OCI-LY7 (cell line): ENCODE data around the gene ARHGAP28. TPM values are rescaled to one million over a fixed set of nuclear protein-coding genes. Genes with fewer than 3 reads are reported as not detected.

Experiments used
- BruUV-seq: library from RNA; stranded (reverse); fragments of 400-500 nt; replicated peaks from 2 replicates; lab custom pipeline; 2021; lab: Mats Ljungman, UMichigan
- CTCF ChIA-PET: fragments of 300-600 bp; sonication (Branson Sonifier 250); formaldehyde crosslinking; loops from one replicate; lab custom pipeline; 2022; ENCODE audit warnings: antibody characterized with exemption; ENCODE audit not compliant: unreplicated experiment; lab: Charles Lee
- POLR2A ChIA-PET: fragments of 300-600 bp; sonication (Branson Sonifier 250); formaldehyde crosslinking; loops from one replicate; lab custom pipeline; 2022; ENCODE audit warnings: antibody characterized with exemption; lab: Charles Lee
- DNase-seq: peaks from one replicate; pipeline ENCODE4 v3.0.0-alpha.2; 2015; ENCODE audit warnings: low spot score
- H2AFZ ChIP-seq: fragments of 200-600 bp; sonication (generic), shearing (Covaris generic); 2 replicates; pipeline ENCODE4 v1.6.1; 2014; ENCODE audit warnings: mild to moderate bottlenecking, antibody characterized with exemption, low read length, moderate library complexity
- H3K27ac ChIP-seq: fragments of 200-600 bp; sonication (generic); 2 replicates; pipeline ENCODE4 v1.5.1; 2014; ENCODE audit warnings: mixed run types, low read depth, mild to moderate bottlenecking, moderate library complexity, low read length, inconsistent platforms; ENCODE audit not compliant: poor library complexity, severe bottlenecking
- H3K36me3 ChIP-seq: fragments of 200-600 bp; sonication (generic); 2 replicates; pipeline ENCODE4 v1.6.1; 2014; ENCODE audit warnings: mild to moderate bottlenecking, antibody characterized with exemption, low read length, moderate library complexity, mixed read lengths; ENCODE audit not compliant: insufficient read depth
- H3K4me1 ChIP-seq: fragments of 200-600 bp; sonication (generic); 2 replicates; pipeline ENCODE4 v1.5.1; 2014; ENCODE audit warnings: mild to moderate bottlenecking, low read length; ENCODE audit not compliant: insufficient read depth, poor library complexity, severe bottlenecking
- H3K4me2 ChIP-seq: fragments of 200-600 bp; sonication (generic); 2 replicates; pipeline ENCODE4 v1.6.1; 2014; ENCODE audit warnings: mild to moderate bottlenecking, low read length
- H3K4me3 ChIP-seq: fragments of 200-600 bp; sonication (generic); 2 replicates; pipeline ENCODE4 v1.5.1; 2014; ENCODE audit warnings: mild to moderate bottlenecking, low read depth, low read length; ENCODE audit not compliant: poor library complexity, severe bottlenecking
- H3K79me2 ChIP-seq: fragments of 200-600 bp; sonication (generic); 2 replicates; pipeline ENCODE4 v1.6.1; 2016; ENCODE audit warnings: low read depth, mild to moderate bottlenecking, low read length, moderate library complexity, mixed read lengths; ENCODE audit not compliant: insufficient read depth
- H3K9me2 ChIP-seq: fragments of 200-600 bp; sonication (generic); 2 replicates; pipeline ENCODE4 v1.6.1; 2016; ENCODE audit warnings: mild to moderate bottlenecking, low read length, mixed read lengths; ENCODE audit not compliant: insufficient read depth
- H3K9me3 ChIP-seq: fragments of 200-600 bp; sonication (generic); 2 replicates; pipeline ENCODE4 v1.6.1; 2014; ENCODE audit warnings: mild to moderate bottlenecking, mixed run types, low read length, mixed read lengths
- H4K20me1 ChIP-seq: fragments of 200-600 bp; sonication (generic); 2 replicates; pipeline ENCODE4 v1.6.1; 2014; ENCODE audit warnings: mild to moderate bottlenecking, antibody characterized with exemption, low read length, moderate library complexity, mixed read lengths; ENCODE audit not compliant: insufficient read depth
- EZH2phosphoT487 ChIP-seq: fragments of 200-600 bp; sonication (generic); IDR thresholded peaks from 2 replicates; pipeline ENCODE4 v1.6.1; 2018; ENCODE audit warnings: low read depth, borderline replicate concordance, mild to moderate bottlenecking, mixed run types, antibody characterized with exemption, low read length, moderate library complexity, mixed read lengths
- intact Hi-C: fragments of 100-400 bp; cut with micrococcal nuclease; formaldehyde crosslinking; loops from one replicate; pipeline ENCODE4 v1.10.0; 2022; ENCODE audit not compliant: unreplicated experiment
- total RNA-seq, 2 experiments: library from RNA; depleted of rRNA in 1 of 2; stranded (reverse); fragments of >200 nt in 1 of 2; shearing (Covaris generic) in 1 of 2; gene quantifications; 2 replicates each; pipeline ENCODE4 v1.2.3, GENCODE V29; 2014 to 2022
- TF ChIP-seq, protein P1 (sequence below): fragments of 200-600 bp; sonication (generic); conservative IDR thresholded peaks from 2 replicates; pipeline ENCODE4 v1.5.1; 2014; ENCODE audit warnings: mild to moderate bottlenecking, antibody characterized with exemption, low read length, moderate library complexity, mixed read lengths

ARHGAP28 gene
- total RNA-seq, 2 experiments from 2014 or later, result not detected

DNA sequence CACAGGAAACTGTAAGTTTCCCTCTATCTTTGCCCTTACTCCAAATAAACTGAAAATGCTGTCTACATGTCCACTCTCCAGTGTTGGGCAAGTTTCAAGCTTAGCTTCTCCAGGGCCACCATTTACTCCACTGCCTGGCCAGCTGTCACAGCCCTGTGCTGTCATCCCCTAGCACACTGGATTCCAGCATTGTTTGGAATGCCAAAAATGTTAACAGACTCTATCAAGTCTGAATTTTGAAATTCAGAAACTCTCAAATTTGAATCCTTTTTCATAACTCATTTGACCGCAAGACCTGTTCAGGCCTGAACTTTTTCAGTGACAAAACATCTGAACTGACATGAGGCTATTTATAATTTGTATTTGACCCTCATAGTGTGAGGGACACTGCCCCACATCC is 5.2 kb upstream of the ARHGAP28 start:
- no peaks in the 10 kb centered on the region for H3K36me3 ChIP-seq
- no peak for DNase-seq
- ChIA-PET CTCF (no interaction called here), POLR2A (no interaction called here)
- H3K79me2 ChIP-seq, result no peaks in the 10 kb centered on the region
- H3K4me3 ChIP-seq, result no peak overlapping the region
- no peaks in the 10 kb centered on the region for H3K9me3 ChIP-seq
- no peak overlapping the region for H2AFZ ChIP-seq
- H3K4me2 ChIP-seq, result no peak overlapping the region
- TF ChIP-seq, protein P1, sequence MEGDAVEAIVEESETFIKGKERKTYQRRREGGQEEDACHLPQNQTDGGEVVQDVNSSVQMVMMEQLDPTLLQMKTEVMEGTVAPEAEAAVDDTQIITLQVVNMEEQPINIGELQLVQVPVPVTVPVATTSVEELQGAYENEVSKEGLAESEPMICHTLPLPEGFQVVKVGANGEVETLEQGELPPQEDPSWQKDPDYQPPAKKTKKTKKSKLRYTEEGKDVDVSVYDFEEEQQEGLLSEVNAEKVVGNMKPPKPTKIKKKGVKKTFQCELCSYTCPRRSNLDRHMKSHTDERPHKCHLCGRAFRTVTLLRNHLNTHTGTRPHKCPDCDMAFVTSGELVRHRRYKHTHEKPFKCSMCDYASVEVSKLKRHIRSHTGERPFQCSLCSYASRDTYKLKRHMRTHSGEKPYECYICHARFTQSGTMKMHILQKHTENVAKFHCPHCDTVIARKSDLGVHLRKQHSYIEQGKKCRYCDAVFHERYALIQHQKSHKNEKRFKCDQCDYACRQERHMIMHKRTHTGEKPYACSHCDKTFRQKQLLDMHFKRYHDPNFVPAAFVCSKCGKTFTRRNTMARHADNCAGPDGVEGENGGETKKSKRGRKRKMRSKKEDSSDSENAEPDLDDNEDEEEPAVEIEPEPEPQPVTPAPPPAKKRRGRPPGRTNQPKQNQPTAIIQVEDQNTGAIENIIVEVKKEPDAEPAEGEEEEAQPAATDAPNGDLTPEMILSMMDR, result no peak
- no peak for TF ChIP-seq EZH2phosphoT487
- BruUV-seq, result no TSS peak
- H3K27ac ChIP-seq, result no peak overlapping the region
- intact Hi-C loops, result loop anchor here (10.0 kb wide), 1 partner anchor 60 kb away; no protein-coding TSS in a partner anchor
- H3K9me2 ChIP-seq, result no peaks in the 10 kb centered on the region
- H4K20me1 ChIP-seq, result no peaks in the 10 kb centered on the region
- no peaks in the 10 kb centered on the region for H3K4me1 ChIP-seq

DNA sequence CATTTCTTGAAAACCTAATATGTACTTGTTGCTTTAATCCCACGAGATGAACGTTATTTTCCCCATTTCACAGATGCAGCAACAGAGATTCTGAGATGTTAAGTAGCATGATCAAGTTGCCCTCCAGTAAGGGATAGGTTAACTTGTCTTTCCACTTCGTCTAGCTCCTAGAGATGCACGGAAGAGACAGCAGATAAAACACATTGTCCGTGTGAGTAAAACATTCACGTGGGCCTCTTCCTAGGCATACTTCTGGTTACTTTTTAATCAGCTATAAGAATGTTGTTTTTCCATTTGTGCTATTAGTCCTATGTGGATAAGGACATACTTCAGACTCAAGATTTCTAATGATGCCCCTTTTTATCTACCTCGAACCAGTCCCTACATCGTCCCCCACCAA is 1.2 kb upstream of the ARHGAP28 start:
- CTCF ChIA-PET, result no interaction called here
- intact Hi-C loops, result loop anchor here (10.0 kb wide), 1 partner anchor 64 kb away; no protein-coding TSS in a partner anchor

DNA sequence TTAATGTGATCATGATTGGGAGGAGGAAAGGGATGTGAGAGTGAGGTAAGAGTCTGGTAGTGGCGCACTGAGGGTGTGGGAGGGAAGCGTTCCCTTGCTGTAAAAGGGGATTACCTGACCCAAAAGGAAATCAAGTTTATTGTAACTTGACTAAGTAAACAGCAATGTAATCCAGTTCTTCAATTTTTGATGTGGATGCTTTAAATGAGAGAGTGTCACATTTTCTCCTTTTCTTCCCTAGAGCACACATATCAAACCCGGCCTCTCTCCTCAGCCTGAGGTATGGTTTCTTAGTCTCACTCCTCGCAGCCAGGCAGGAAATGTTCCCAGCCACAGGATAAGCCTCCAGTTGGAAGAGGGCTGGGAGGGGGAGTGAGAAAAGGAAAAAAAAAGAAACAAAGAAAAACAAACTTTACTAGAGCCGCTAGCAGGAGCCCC is 688 bp upstream of the ARHGAP28 start:
- no peak overlapping the region for H3K4me2 ChIP-seq
- TF ChIP-seq, protein P1, result no peak
- TF ChIP-seq EZH2phosphoT487, result no peak
- no peak for DNase-seq
- no peaks in the 10 kb centered on the region for H3K79me2 ChIP-seq
- H3K4me1 ChIP-seq, result no peaks in the 10 kb centered on the region
- intact Hi-C loops, result loop anchor here (10.0 kb wide), 1 partner anchor 64 kb away; no protein-coding TSS in a partner anchor
- H3K9me2 ChIP-seq, result no peaks in the 10 kb centered on the region
- no peak overlapping the region for H3K4me3 ChIP-seq
- ChIA-PET POLR2A (no interaction called here), CTCF (no interaction called here)
- no peaks in the 10 kb centered on the region for H3K36me3 ChIP-seq
- no peaks in the 10 kb centered on the region for H4K20me1 ChIP-seq
- BruUV-seq, result no TSS peak
- no peak overlapping the region for H2AFZ ChIP-seq
- no peak overlapping the region for H3K27ac ChIP-seq
- H3K9me3 ChIP-seq, result no peaks in the 10 kb centered on the region

More for the DNA sequence above, 1.2 kb upstream of the ARHGAP28 start:
- Histone ChIP-seq H4K20me1 (no peaks in the 10 kb centered on the region), H3K4me2 (no peak overlapping the region), H3K4me3 (no peak overlapping the region), H3K9me2 (no peaks in the 10 kb centered on the region), H3K27ac (no peak overlapping the region), H2AFZ (no peak overlapping the region), H3K4me1 (no peaks in the 10 kb centered on the region), H3K9me3 (no peaks in the 10 kb centered on the region), H3K36me3 (no peaks in the 10 kb centered on the region), H3K79me2 (no peaks in the 10 kb centered on the region)
- DNase-seq, result no peak
- POLR2A ChIA-PET, result no interaction called here
- TF ChIP-seq EZH2phosphoT487, result no peak
- TF ChIP-seq, protein P1, result no peak
- BruUV-seq, result no TSS peak
